Measurements from ENCODE around the gene FAM193A.
"Not testable (repeated sequence)": the region's sequence is repeated elsewhere in the genome, so short reads cannot be mapped to it uniquely, and the experiment has no call there.

FAM193A gene

DNA sequence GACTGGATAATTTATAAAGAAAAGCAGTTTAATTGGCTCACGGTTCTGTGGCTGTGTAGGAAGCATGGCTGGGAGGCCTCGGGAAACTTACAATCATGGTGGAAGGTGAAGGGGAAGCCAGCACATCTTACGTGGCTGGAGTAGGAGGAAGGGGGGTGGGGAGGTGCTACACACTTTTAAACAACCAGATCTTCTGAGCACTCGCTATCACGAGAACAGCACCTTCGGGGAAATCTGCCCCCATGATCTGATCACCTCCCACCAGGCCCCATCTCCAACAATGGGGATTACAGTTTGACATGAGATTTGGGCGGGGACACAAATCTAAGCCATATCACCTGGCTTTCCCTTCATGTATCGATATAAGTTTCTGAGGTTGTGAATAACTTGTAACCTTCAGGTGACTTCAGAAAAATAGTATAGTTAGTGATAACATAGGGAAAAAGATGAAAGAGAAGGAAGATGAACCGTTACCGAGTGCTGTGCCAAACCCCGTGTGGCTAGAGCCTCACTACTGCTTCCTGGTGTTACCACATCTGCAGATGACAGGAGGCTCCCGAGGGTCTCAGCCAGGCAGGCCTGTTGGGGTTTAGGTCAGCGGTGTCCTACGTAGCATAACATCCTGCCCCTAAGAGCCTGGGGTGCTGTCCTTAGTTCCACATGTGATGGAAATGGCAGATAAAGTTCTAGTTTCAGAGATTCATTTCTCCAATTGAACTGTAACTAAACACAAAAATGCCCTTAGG, 116.1 kb downstream of the FAM193A start:
- no peak for DNase-seq

- no peak for DNase-seq
Observed at GRCh38 chr4:2660596-2661211, 124.3 kb downstream of the FAM193A start.

DNA sequence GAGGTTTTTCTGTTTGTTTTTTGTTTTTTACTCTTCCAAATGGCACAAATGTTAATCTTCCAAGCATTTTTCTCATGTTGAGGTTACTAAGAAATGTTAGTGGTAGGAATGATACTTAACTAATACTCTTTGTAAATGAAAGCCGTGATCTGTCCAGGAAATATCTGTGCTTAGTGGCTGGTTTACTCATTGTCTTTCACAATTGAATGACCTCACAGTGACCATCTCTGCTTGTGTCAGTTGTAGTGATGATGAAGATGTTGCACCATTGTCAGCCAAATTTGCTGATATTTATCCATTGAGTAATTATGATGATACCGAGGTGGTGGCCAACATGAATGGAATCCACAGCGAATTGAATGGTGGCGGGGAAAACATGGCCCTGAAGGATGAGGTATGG, 126.2 kb downstream of the FAM193A start:
- DNase-seq, result no peak

- DNase-seq, result no peak
Observed at GRCh38 chr4:2663275-2663674, 126.8 kb downstream of the FAM193A start.

DNA sequence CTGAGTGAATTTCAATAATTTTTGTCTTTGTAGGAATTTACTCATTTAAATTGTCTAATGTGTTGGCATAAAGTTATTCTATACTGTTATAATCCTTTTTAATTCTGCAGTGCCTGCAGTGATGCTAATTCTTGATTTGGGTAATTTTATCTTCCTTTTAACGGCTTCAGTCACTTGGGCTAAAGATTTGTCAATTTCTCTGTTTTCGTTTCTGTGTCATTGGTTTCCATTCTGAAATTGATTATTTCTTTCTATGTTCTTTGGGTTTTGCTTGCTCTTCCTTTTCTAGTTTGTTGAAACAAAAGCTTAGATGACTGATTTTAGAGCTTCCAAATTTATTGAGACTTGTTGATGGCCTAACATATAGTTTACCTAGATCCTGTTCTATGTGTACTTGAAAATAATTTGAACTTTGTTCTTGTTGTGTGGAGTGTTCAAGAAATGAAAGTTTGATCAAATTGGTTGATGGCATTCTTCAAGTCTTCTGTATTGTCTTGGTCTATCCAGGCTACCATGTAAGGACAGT, 130.3 kb downstream of the FAM193A start:
- DNase-seq, result no peak

DNA sequence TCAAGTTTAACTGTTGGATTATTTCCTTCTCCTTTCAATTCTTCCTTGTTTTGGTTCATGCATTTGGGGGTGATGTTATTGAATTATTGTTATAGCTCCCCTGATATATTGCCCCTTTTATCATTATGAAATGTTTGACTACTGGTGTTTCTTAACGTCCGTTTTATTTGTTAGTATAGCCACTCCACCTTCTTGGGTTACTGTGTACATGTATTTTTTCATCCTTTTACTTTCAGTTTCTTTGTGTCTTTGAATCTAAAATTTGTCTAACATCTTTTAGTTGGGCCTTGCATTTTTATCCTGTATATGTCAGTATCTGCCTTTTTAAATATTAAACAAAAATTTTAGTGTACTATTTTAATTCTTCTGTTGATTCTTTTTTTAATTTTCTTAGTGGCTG, 131.0 kb downstream of the FAM193A start:
- no peak for DNase-seq

DNA sequence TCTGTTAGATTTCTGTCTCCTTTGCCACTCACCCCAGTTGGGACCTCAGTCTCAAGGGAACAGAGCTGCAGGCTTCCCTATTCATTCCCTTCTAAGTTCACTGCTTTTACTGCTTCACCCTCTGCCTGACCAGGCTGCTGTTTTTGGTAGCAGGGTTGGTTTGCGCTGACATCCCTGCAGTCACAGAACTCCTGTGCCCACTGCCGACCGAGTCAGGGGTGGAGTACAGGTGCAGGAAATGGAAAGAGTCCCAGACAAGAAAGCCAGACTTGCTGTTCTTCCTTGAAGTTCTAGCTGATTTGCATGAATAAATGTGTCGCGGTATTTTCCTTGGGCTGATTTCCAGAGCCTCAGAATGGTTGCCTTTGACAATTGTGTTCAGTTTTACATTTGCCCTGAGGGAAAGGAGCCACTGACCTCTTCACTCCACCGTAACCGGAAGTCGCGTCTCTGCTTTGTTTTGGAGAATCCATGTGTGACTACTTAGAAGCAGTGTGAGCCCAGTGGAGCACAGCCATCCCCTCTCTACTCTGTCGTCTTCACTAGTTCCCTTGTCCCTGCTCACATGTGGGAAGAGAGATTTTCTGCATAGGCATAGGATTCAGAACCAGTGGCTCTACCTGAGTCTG, 134.9 kb downstream of the FAM193A start:
- no peak for DNase-seq

- no peak for DNase-seq
Observed at GRCh38 chr4:2672082-2672481, 135.6 kb downstream of the FAM193A start.

- no peak for DNase-seq
Observed at GRCh38 chr4:2672700-2673099, 136.3 kb downstream of the FAM193A start.

DNA sequence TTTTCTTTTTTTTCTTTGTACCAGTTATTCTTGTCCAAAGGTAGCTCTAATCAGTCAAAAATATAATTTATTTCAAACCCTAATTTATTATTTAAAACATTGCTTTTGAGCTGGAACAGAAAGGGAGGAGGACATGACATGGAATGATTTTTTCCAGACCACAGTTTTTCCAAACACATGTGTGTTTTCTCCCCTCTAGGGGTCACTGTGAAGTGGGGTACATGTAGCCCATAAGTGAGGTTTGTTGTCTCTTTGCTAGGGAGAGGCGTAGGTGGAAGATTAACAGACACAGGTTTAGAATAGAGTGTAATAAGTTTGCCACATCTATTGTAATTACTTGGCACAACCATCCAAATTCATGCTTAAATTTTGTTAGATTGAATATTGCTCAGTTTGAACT, 136.7 kb downstream of the FAM193A start:
- no peak for DNase-seq

DNA sequence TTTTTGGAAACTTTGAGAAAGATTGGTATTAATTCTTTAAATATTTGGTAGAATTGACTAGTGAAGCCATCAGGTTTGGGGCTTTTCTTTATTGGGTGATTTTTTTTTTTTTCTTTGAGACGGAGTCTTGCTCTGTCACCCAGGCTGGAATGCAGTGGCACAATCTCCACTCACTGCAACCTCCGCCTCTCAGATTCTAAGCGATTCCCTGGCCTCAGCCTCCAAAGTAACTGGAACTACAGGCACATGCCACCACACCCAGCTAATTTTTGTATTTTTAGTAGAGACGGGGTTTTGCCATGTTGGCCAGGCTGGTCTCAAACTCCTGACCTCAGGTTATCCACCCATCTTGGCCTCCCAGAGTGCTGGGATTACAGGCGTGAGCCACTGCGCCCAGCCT, 143.3 kb downstream of the FAM193A start:
- DNase-seq, result not testable (repeated sequence)

GRCh38 chr4:2684486-2684885, 148.0 kb downstream of the FAM193A start:
- DNase-seq, result no peak

DNA sequence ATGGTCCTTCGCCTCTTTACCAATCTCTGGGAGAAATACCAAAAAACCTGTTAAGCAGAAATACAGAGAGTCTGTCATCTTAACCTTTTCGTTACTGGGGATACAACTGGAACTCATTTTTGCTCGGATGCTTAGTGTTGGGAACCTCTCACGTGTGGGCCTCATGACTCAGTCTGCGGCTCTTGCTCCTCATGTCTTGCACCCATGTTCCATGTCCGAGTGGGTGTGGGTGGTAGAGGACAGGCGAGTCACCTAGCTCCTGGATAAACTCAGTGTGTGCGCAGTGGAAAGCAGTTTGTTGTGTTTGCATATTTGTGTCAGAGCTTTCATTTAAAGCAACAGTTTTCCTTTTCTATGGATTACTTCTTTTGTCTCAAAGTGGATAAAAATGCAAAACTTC, 149.1 kb downstream of the FAM193A start:
- no peak for DNase-seq

- DNase-seq, result no peak
Observed at GRCh38 chr4:2686379-2687265, 150.2 kb downstream of the FAM193A start.

- DNase-seq, result no peak
Observed at GRCh38 chr4:2688281-2688680, 151.8 kb downstream of the FAM193A start.

DNA sequence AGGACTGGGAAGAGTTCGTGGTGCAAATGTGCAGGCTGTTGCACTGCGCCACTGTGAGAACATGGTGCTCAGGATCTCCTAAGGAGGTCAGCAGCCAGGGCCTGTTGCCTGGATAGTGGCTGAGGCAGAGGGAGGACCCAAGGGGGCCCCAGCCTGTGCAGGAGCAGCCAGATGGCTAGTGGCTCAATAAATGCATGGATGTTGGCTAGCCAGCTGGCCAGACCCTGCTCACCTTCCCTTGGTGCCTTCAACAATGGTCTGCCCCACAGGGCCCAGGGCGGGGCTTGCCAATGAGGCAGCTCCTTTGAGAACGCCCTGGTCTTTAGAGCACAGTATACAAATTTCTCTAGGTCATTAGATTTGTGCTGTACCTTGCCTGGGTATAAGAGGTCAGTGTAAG, 152.2 kb downstream of the FAM193A start:
- DNase-seq, result no peak

DNA sequence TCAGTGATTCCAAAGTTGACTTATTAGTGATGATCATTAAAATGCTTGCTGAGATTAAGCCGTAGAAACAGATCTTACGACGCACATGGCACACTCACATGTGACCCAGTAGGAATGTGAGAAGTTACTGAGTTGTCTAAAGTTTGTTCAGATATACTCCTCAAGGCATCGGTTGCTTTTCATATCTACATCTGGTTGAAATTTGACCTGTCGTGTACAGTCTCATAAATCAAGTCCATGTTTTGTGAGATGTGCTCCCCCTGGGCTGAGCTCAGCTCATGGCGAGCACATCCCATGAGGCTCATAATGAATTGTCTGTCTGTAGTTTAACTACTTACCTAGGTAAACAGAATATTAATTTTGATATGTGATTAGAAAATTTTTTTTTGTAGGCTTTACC, 152.7 kb downstream of the FAM193A start:
- no peak for DNase-seq

GRCh38 chr4:2689825-2690700, 153.6 kb downstream of the FAM193A start:
- peak; percentile 13 for DNase-seq

DNA sequence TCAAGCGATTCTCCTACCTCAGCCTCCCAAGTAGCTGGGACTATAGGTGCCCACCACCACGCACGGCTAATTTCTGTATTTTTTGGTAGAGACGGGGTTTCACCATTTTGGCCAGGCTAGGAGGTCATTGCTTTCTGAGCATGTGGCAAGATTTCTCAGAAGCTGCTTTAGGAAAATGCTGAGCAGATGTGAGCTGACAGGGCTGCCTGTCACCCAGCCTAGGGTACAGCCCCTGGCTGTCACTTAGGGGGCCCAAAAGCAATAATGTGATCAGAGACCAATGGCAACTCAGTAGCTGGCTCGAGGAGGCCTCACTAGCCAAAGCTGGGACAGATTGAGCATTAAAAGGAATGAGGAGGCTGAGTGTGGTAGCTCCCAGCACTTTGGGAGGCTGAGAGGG, 154.9 kb downstream of the FAM193A start:
- DNase-seq, result no peak

GRCh38 chr4:2691952-2692435, 155.5 kb downstream of the FAM193A start:
- no peak for DNase-seq

- DNase-seq, result no peak
Observed at GRCh38 chr4:2694691-2695090, 158.2 kb downstream of the FAM193A start.
